ENCODE measurements around the gene RNF141. TPM values are rescaled to one million over a fixed set of nuclear protein-coding genes. Genes with fewer than 3 reads are reported as not detected.

Gene RNF141
- total RNA-seq, 1 experiment from 2014 or later, result 23.2 TPM

- no peaks in the 10 kb centered on the region for H3K9me3 Mint-ChIP-seq
- H3K36me3 Mint-ChIP-seq, result no peaks in the 10 kb centered on the region
- TF ChIP-seq JAZF1 (CRISPR knock-in tag; IDR thresholded peaks at IDR 0.05) (no peak), TEAD4 (CRISPR knock-in tag; IDR thresholded peaks at IDR 0.05) (no peak), ZNF416 (CRISPR knock-in tag; IDR thresholded peaks at IDR 0.05) (no peak)
- CTCF ChIA-PET, result no interaction called here
- H3K4me1 Mint-ChIP-seq, result peaks cover 6% of the 10 kb centered on the region
- peaks cover 3% of the 10 kb centered on the region for H3K27me3 Mint-ChIP-seq (ENCODE audit: low read depth)
- ATAC-seq (no peak), DNase-seq (ENCODE audit: low spot score) (no peak)
- POLR2A ChIA-PET, result no interaction called here
- H3K27ac Mint-ChIP-seq, result no peak overlapping the region
- no peak overlapping the region for H3K4me3 Mint-ChIP-seq
Observed at GRCh38 chr11:10485646-10486045, 55.3 kb downstream of the RNF141 start.

DNA sequence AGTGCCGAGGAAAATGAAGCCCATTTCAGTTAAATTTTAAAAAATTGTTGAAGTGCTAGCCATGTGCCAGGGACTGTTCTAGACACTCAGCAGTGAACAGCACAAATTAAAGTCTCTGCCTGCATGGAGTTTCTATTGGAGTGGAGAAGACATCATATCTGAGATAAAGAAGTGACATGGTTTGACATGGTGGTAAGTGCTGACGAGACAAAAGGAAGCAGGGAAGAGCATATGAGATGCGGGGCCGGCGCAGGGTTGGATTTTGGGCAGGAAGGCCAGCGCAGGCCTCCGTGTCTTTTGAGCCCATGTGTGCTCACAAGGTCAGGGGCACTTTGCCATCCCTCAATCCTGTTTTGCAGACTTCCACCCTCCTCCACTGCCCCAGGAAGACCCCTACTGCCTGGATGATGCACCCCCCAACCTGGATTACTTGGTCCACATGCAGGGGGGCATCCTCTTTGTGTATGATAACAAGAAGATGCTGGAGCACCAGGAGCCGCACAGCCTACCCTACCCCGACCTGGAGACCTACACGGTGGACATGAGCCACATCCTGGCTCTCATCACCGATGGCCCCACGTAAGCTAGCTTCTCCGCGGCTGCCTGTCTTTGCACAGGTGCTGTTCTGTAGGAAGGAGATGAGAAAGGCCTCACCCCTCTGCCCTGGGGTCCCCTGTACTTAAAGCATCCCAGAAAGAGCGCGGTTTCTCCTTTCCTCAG lies 56.4 kb downstream of the RNF141 start:
- ChIA-PET POLR2A (no interaction called here), CTCF (no interaction called here)
- Mint-ChIP-seq H3K36me3 (no peaks in the 10 kb centered on the region), H3K27ac (no peak overlapping the region), H3K27me3 (ENCODE audit: low read depth) (no peaks in the 10 kb centered on the region; the same call in 1 of the 2 replicates), H3K9me3 (no peaks in the 10 kb centered on the region), H3K4me1 (peaks cover 6% of the 10 kb centered on the region), H3K4me3 (no peak overlapping the region)
- no peak for DNase-seq (ENCODE audit: low spot score)
- ATAC-seq, result no peak
- TF ChIP-seq HMGXB4 (CRISPR knock-in tag; IDR thresholded peaks at IDR 0.05) (no peak), ZNF416 (CRISPR knock-in tag; IDR thresholded peaks at IDR 0.05) (no peak), ZSCAN18 (CRISPR knock-in tag; IDR thresholded peaks at IDR 0.05) (no peak), ZNF423 (CRISPR knock-in tag; IDR thresholded peaks at IDR 0.05) (no peak)
- TF ChIP-seq, protein P1, sequence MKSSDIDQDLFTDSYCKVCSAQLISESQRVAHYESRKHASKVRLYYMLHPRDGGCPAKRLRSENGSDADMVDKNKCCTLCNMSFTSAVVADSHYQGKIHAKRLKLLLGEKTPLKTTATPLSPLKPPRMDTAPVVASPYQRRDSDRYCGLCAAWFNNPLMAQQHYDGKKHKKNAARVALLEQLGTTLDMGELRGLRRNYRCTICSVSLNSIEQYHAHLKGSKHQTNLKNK (CRISPR knock-in tag; IDR thresholded peaks at IDR 0.05), result no peak

GRCh38 chr11:10483584-10483983 lies 57.4 kb downstream of the RNF141 start:
- POLR2A ChIA-PET, result no interaction called here
- no peak for ATAC-seq
- H3K36me3 Mint-ChIP-seq, result no peaks in the 10 kb centered on the region
- no peaks in the 10 kb centered on the region; the same call in 1 of the 2 replicates for H3K27me3 Mint-ChIP-seq (ENCODE audit: low read depth)
- no peak for DNase-seq (ENCODE audit: low spot score)
- no peak overlapping the region for H3K4me3 Mint-ChIP-seq
- H3K4me1 Mint-ChIP-seq, result peaks cover 6% of the 10 kb centered on the region
- no peak overlapping the region for H3K27ac Mint-ChIP-seq
- CTCF ChIA-PET, result interaction anchor here (0.9 kb wide), 1 partner anchor 57 kb away, joined by 4 read pairs; the partner anchor contains the start of gene RNF141
- no peaks in the 10 kb centered on the region for H3K9me3 Mint-ChIP-seq
- TF ChIP-seq ZBTB21 (CRISPR knock-in tag; IDR thresholded peaks at IDR 0.05; ENCODE audit: borderline replicate concordance), result no peak
- TF ChIP-seq, protein P1 (CRISPR knock-in tag; IDR thresholded peaks at IDR 0.05), result no peak
- TF ChIP-seq ATF1 (CRISPR knock-in tag; IDR thresholded peaks at IDR 0.05), result no peak
- no peak for TF ChIP-seq ZSCAN18 (CRISPR knock-in tag; IDR thresholded peaks at IDR 0.05)
- TF ChIP-seq TP53 (CRISPR knock-in tag; IDR thresholded peaks at IDR 0.05), result no peak
- no peak for TF ChIP-seq TCF7 (CRISPR knock-in tag; IDR thresholded peaks at IDR 0.05; ENCODE audit: low read depth)
- no peak for TF ChIP-seq ZNF121 (CRISPR knock-in tag; IDR thresholded peaks at IDR 0.05)
- TF ChIP-seq CREB1 (CRISPR knock-in tag; IDR thresholded peaks at IDR 0.05), result no peak
- TF ChIP-seq NFE2L1 (CRISPR knock-in tag; IDR thresholded peaks at IDR 0.05), result no peak
- no peak for TF ChIP-seq ZNF416 (CRISPR knock-in tag; IDR thresholded peaks at IDR 0.05)
- TF ChIP-seq GRHL2 (CRISPR knock-in tag; IDR thresholded peaks at IDR 0.05; ENCODE audit: insufficient replicate concordance, severe bottlenecking), result no peak
- TF ChIP-seq ETV6 (CRISPR knock-in tag; IDR thresholded peaks at IDR 0.05), result no peak

Data from WTC11 (cell line).